Suprapubic skin (tissue), 4 donors: ENCODE results near the gene SYT1. TPM values are rescaled to one million over a fixed set of nuclear protein-coding genes. Genes with fewer than 3 reads are reported as not detected.

Source experiments
- DNase-seq, 2 donors: peaks; one replicate each; pipeline ENCODE4 v3.0.0-alpha.2; 2019; ENCODE audit warnings: low spot score in 2 of 2
- H3K27ac ChIP-seq: fragments of 200-600 bp; sonication (generic); one replicate; pipeline ENCODE4 v1.5.1; 2019
- H3K27me3 ChIP-seq: fragments of 200-600 bp; sonication (generic); one replicate; pipeline ENCODE4 v1.5.1; 2019
- H3K36me3 ChIP-seq: fragments of 200-600 bp; sonication (generic); one replicate; pipeline ENCODE4 v1.5.1; 2019
- H3K4me1 ChIP-seq: fragments of 200-600 bp; sonication (generic); one replicate; pipeline ENCODE4 v1.5.1; 2019
- H3K4me3 ChIP-seq: fragments of 200-600 bp; sonication (generic); one replicate; pipeline ENCODE4 v1.5.1; 2019; ENCODE audit warnings: mild to moderate bottlenecking
- H3K9me3 ChIP-seq: fragments of 200-600 bp; sonication (generic); one replicate; pipeline ENCODE4 v1.5.1; 2019
- CTCF ChIP-seq, 2 donors: fragments of 200-600 bp in 1 of 2; fragments of 450-650 bp in 1 of 2; sonication (generic) in 1 of 2; IDR thresholded peaks; one replicate each; pipeline ENCODE4 v1.5.1; 2016 to 2019; ENCODE audit warnings: antibody characterized with exemption in 2 of 2, mild to moderate bottlenecking in 1 of 2, moderate library complexity in 1 of 2
- EP300 ChIP-seq: sonication (generic); formaldehyde crosslinking; IDR thresholded peaks from one replicate; pipeline ENCODE4 v1.6.1; 2017; ENCODE audit warnings: antibody characterized with exemption
- POLR2A ChIP-seq, 2 donors: fragments of 450-650 bp; IDR thresholded peaks; one replicate each; pipeline ENCODE4 v1.6.1; 2017; ENCODE audit warnings: antibody characterized with exemption in 2 of 2, mild to moderate bottlenecking in 2 of 2, moderate library complexity in 2 of 2
- POLR2AphosphoS5 ChIP-seq, 3 donors: sonication (generic); formaldehyde crosslinking; IDR thresholded peaks; one replicate each; pipeline ENCODE4 v1.6.1; 2017; ENCODE audit warnings: antibody characterized with exemption in 3 of 3
- WGBS: methylation state at CpG from one replicate; pipeline ENCODE4 v1.1.5; 2018; 5-methylcytosine and 5-hydroxymethylcytosine counted together
- total RNA-seq, 4 donors: library from RNA; depleted of rRNA; stranded (reverse); fragments of >200 nt; gene quantifications; one replicate each; pipeline ENCODE4 v1.1.0, GENCODE V29; 2016

The SYT1 gene
- total RNA-seq, 4 donors from 2014 or later: 0.15 to 0.31 TPM; not detected in 2

DNA sequence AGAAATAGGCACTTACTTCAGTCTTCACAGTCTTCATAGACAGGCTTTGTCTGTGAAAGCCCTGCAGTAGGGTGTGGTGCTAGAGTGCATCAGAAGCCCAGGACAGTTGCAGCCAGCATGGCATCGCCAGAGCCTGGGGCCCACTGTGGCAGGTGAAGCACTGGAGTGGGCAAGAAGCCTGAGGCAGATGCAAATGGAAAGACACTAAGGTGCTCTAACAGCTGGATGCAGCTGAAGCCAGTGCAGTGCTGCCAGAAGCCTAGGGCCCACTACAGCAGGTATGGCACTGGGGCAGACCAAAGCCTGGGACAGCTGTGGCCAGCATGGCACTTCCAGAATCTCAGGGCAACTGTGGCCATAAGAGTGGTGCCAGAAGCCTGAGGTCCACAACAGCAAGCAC lies 358.6 kb downstream of the SYT1 start:
- Histone ChIP-seq H3K36me3 (no peaks in the 10 kb centered on the region), H3K4me3 (no peak overlapping the region), H3K4me1 (no peaks in the 10 kb centered on the region), H3K9me3 (peaks cover 12% of the 10 kb centered on the region), H3K27me3 (no peaks in the 10 kb centered on the region), H3K27ac (no peak overlapping the region)
- no peak for TF ChIP-seq CTCF (IDR thresholded peaks at IDR 0.05)
- TF ChIP-seq POLR2AphosphoS5 (IDR thresholded peaks at IDR 0.05): no peak
- TF ChIP-seq EP300: no peak
- TF ChIP-seq POLR2A (IDR thresholded peaks at IDR 0.05): no peak
- WGBS: 85% methylated on average over 1 of the region's 1 CpG
- DNase-seq: no peak

DNA sequence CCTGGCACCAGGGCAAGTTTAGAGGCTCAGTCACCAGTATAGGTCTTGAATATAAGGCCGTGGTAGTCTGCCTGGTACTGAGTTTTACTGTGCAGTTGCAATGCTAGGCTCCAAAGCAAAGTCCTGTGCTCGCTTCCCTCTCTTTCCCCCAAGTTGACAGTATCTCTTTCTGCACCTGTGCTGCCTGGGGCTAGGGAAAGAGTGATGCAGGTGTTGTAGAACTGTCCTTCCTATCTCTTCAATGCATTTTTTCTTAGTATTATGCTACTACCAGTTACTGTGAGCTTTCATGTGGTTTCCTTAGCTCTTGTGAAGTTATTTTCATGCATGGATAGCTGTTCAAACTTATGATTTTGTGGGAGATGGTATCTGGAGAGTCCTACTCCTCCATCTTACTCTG lies 359.2 kb downstream of the SYT1 start:
- H3K4me3 ChIP-seq: no peak overlapping the region
- no peaks in the 10 kb centered on the region for H3K36me3 ChIP-seq
- H3K4me1 ChIP-seq: no peaks in the 10 kb centered on the region
- TF ChIP-seq CTCF (IDR thresholded peaks at IDR 0.05) (no peak), POLR2A (IDR thresholded peaks at IDR 0.05) (no peak), EP300 (no peak), POLR2AphosphoS5 (IDR thresholded peaks at IDR 0.05) (no peak)
- H3K27ac ChIP-seq: no peak overlapping the region
- no peak for DNase-seq
- no peaks in the 10 kb centered on the region for H3K27me3 ChIP-seq
- WGBS: 54% methylated on average over 2 of the region's 2 CpGs
- H3K9me3 ChIP-seq: peaks cover 12% of the 10 kb centered on the region

- no peak overlapping the region for H3K4me3 ChIP-seq
- no peaks in the 10 kb centered on the region for H3K4me1 ChIP-seq
- H3K36me3 ChIP-seq: no peaks in the 10 kb centered on the region
- TF ChIP-seq EP300: no peak
- TF ChIP-seq POLR2A (IDR thresholded peaks at IDR 0.05): no peak
- no peak for TF ChIP-seq POLR2AphosphoS5 (IDR thresholded peaks at IDR 0.05)
- no peak for TF ChIP-seq CTCF (IDR thresholded peaks at IDR 0.05)
- whole genome bisulfite sequencing: 77% methylated on average over 1 of the region's 1 CpG
- peaks cover 9% of the 10 kb centered on the region for H3K9me3 ChIP-seq
- DNase-seq: no peak
- no peak overlapping the region for H3K27ac ChIP-seq
- H3K27me3 ChIP-seq: no peaks in the 10 kb centered on the region
Observed at GRCh38 chr12:79227091-79227490, 362.5 kb downstream of the SYT1 start.

DNA sequence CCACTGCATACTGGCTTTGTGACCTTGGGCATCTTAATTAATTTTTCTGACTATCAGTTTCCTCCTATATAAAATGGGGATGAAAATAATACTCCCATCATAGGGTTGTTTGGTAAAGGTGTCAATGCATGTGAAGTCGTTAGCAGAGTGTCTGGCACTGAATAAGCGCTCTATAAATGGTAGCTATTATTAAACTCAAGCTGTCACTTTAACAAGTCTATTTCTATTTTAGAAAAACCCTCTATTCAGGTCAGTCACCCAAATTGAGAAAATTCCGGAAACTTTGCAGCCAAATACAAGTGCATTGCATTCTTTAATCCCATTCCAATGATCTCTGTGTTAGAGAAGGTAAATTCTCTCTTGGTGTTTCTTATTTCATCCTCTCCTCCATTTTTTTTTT lies 363.1 kb downstream of the SYT1 start:
- Histone ChIP-seq H3K27me3 (no peaks in the 10 kb centered on the region), H3K36me3 (no peaks in the 10 kb centered on the region), H3K4me1 (no peaks in the 10 kb centered on the region), H3K9me3 (peaks cover 9% of the 10 kb centered on the region), H3K27ac (no peak overlapping the region), H3K4me3 (no peak overlapping the region)
- TF ChIP-seq POLR2A (IDR thresholded peaks at IDR 0.05) (no peak), POLR2AphosphoS5 (IDR thresholded peaks at IDR 0.05) (no peak), EP300 (no peak), CTCF (IDR thresholded peaks at IDR 0.05) (no peak)
- DNase-seq: no peak
- WGBS: 96% methylated on average over 3 of the region's 3 CpGs

GRCh38 chr12:79233341-79233781 lies 368.8 kb downstream of the SYT1 start:
- Histone ChIP-seq H3K4me1 (no peaks in the 10 kb centered on the region), H3K36me3 (no peaks in the 10 kb centered on the region), H3K9me3 (no peaks in the 10 kb centered on the region), H3K27ac (no peak overlapping the region), H3K27me3 (no peaks in the 10 kb centered on the region), H3K4me3 (no peak overlapping the region)
- no peak for DNase-seq
- 61% methylated on average over 7 of the region's 7 CpGs for WGBS
- no peak for TF ChIP-seq EP300

DNA sequence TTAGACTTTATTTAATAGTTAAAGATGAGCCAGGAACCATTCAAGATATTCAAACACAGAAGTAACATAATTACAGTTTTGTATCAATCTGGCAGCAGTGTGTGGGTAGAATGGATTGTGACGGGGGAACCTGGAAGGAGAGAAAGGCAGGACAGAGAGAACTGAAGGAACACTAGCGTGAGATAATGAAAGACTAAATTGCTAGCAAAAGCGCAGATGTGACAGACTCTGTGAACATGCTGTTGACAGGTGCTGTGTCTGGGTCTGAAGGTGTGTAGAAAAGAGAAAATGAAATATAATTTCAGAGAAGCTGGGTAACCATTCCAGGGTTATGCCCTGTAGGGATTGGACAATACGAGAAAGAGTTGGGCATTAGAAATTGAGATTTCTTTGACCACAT lies 372.3 kb downstream of the SYT1 start:
- WGBS: 83% methylated on average over 4 of the region's 4 CpGs
- TF ChIP-seq POLR2A (IDR thresholded peaks at IDR 0.05) (no peak), POLR2AphosphoS5 (IDR thresholded peaks at IDR 0.05) (no peak)

More for the DNA sequence above, 372.3 kb downstream of the SYT1 start:
- Histone ChIP-seq H3K4me3 (no peak overlapping the region), H3K9me3 (no peaks in the 10 kb centered on the region), H3K27ac (no peak overlapping the region), H3K36me3 (no peaks in the 10 kb centered on the region), H3K4me1 (no peaks in the 10 kb centered on the region), H3K27me3 (no peaks in the 10 kb centered on the region)
- no peak for DNase-seq
